Aorta (tissue), 5 donors: Measurements from ENCODE around the gene PRICKLE4. TPM values are rescaled to one million over a fixed set of nuclear protein-coding genes. Genes with fewer than 3 reads are reported as not detected.

Experiments used
- ATAC-seq: fragments of 200-7000 bp; cut with Tn5 transposase; one replicate; pipeline ENCODE4 v1.9.1; 2022; ENCODE audit warnings: moderate library complexity; ENCODE audit not compliant: low FRiP score
- DNase-seq, 2 donors: peaks; one replicate each; pipeline ENCODE4 v3.0.0-alpha.2; 2020
- H3K27ac ChIP-seq, 2 donors: one replicate each; pipeline ENCODE4 v1.5.1; 2013; ENCODE audit warnings: low read length in 2 of 2, mild to moderate bottlenecking in 2 of 2, moderate library complexity in 2 of 2, control low read depth in 1 of 2, inconsistent platforms in 1 of 2, low read depth in 1 of 2
- H3K27me3 ChIP-seq, 2 donors: one replicate each; pipeline ENCODE4 v1.6.1; 2013; ENCODE audit warnings: control low read depth in 1 of 2, low read length in 1 of 2, mild to moderate bottlenecking in 1 of 2, moderate library complexity in 1 of 2; ENCODE audit not compliant: insufficient read depth in 2 of 2, control insufficient read depth in 1 of 2
- H3K36me3 ChIP-seq, 2 donors: one replicate each; pipeline ENCODE4 v1.6.1; 2013; ENCODE audit warnings: control low read depth in 1 of 2, low read length in 1 of 2, mild to moderate bottlenecking in 1 of 2; ENCODE audit not compliant: insufficient read depth in 2 of 2, control insufficient read depth in 1 of 2
- H3K4me1 ChIP-seq, 2 donors: one replicate each; pipeline ENCODE4 v1.6.1; 2013; ENCODE audit warnings: low read length in 2 of 2, control low read depth in 1 of 2, mild to moderate bottlenecking in 1 of 2, moderate library complexity in 1 of 2; ENCODE audit not compliant: insufficient read depth in 2 of 2, control insufficient read depth in 1 of 2
- H3K4me3 ChIP-seq, 2 donors: one replicate each; pipeline ENCODE4 v1.5.1; 2013; ENCODE audit warnings: low read length in 2 of 2, control low read depth in 1 of 2, mild to moderate bottlenecking in 1 of 2
- H3K9me3 ChIP-seq: one replicate; pipeline ENCODE4 v1.6.1; 2013; ENCODE audit warnings: mild to moderate bottlenecking, low read length; ENCODE audit not compliant: control insufficient read depth
- WGBS, 2 donors: extraction: QIAGEN DNeasy Blood & Tissue Kit; methylation state at CpG; one replicate each; pipeline ENCODE4 v1.1.7; 2013; 5-methylcytosine and 5-hydroxymethylcytosine counted together
- intact Hi-C, 2 donors: fragments of 100-400 bp; cut with DNase I; formaldehyde crosslinking; loops; one replicate each; pipeline versions ENCODE4 v1.14.2 to v1.15.0; 2022
- polyA plus RNA-seq, 2 donors: library from polyadenylated mRNA; stranded (reverse); fragments of 200-250 nt; gene quantifications; one replicate each; pipeline ENCODE4 v1.2.3, GENCODE V29; 2013
- total RNA-seq, 2 donors: library from RNA; stranded (reverse); fragmentation: NEBNext Ultra II Directional; extraction: Animal tissue kit (Norgen Biotek cat#: 25700); gene quantifications; one replicate each; pipeline ENCODE4 v1.2.1, GENCODE V29; 2021
- donor health status: healthy with polysubstance abuse.
- donor health status: Bipolar disorder and iron deficiency.
- donor health status: DM: no; HTN: no; CAD: no.
- donor health status: DM: no; HTN: no; CAD: no.
- donor health status: DM: yes; HTN: yes; CAD: no.

Gene PRICKLE4
- total and polyA plus RNA-seq, 4 donors = 0.61 to 8.8 (median 2.5) TPM

DNA sequence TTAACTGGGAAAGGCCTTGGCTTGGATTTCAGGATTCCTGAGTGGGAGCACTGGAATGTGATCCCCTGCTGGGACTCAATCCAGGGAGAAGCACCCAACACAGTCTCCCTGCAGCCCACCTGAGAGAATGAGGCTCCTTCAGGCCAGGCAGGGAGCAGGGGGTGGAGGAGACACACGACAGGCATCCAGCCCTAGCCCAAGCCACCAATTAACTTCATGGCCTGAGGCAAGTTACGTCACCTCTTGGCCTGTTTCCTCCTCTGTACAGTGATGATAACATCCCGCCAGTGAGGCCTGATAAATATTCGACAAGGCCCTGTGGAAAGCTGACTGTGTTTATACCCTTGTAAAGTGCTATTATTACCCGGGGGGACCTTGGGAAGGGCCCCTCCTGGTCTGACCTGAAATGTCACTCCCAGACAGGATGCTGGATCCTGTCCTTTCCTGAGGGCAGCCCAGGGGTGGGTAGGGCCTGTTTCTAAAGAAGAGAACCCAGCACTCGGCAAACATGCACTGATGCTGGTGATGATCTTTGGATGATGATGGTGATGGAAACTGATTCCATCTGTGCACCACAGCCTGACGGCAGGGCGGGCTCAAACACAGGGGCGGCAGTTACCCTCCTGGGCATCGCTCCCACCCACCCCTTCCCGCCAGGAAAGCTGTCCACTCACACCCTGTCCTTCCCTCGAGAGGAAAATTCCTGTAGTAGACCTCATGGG, 13.3 kb upstream of the PRICKLE4 start:
- no peaks in the 10 kb centered on the region for H3K27me3 ChIP-seq
- peak; percentile 69 for ATAC-seq
- DNase-seq = peak; percentile 51 to 69
- no peak overlapping the region for H3K4me3 ChIP-seq
- H3K27ac ChIP-seq = no peak overlapping the region
- H3K36me3 ChIP-seq = no peaks in the 10 kb centered on the region
- no peaks in the 10 kb centered on the region for H3K4me1 ChIP-seq
- 31 to 32% methylated on average over 12 of the region's 12 CpGs for WGBS, 2 donors
- intact Hi-C loops = no loop called here
- no peaks in the 10 kb centered on the region for H3K9me3 ChIP-seq

DNA sequence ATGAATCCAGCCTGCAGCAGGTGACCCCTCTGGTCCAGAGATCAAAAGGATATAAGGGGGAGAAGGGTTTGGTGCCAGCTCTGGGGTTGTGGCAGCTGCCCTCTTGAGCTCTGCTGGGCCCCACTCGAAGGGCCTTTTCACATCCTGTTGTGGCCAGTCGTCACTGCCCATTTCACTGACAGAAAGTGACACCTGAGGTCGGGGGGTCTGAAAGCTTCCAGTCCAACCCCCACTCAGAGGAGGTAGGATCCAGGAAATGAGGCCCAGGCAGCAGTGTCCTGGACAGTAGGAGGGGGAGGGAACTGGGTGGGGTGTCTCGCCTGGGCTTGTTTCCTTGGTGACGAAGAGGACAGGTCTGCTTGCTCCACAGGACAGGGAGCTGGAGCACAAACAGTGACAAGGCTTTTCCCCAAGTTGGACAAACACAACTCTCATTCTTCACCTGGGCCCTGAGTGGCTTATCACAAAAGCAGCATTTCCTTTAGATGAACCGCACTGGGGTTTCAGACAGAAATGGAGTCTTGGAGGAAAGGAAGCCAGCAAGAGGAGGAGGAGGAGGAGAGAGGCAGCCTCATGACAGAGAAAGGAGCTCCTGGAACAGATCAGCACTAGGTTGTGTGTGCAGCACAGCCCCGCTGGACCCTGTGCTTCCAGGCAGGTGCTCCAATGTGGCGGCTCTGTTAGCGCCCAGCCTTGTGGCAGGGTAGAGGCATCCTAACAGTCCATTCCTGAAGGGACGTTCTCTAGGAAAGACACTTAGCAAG, 11.9 kb upstream of the PRICKLE4 start:
- H3K4me3 ChIP-seq = no peak overlapping the region
- H3K27ac ChIP-seq = no peak overlapping the region
- DNase-seq (peak in 1 of 2 donors; percentile 56), ATAC-seq (no peak)
- 80% methylated on average over 10 of the region's 10 CpGs for WGBS, 2 donors
- H3K36me3 ChIP-seq = no peaks in the 10 kb centered on the region
- intact Hi-C loops = no loop called here
- H3K4me1 ChIP-seq = no peaks in the 10 kb centered on the region
- no peaks in the 10 kb centered on the region for H3K9me3 ChIP-seq
- no peaks in the 10 kb centered on the region for H3K27me3 ChIP-seq

DNA sequence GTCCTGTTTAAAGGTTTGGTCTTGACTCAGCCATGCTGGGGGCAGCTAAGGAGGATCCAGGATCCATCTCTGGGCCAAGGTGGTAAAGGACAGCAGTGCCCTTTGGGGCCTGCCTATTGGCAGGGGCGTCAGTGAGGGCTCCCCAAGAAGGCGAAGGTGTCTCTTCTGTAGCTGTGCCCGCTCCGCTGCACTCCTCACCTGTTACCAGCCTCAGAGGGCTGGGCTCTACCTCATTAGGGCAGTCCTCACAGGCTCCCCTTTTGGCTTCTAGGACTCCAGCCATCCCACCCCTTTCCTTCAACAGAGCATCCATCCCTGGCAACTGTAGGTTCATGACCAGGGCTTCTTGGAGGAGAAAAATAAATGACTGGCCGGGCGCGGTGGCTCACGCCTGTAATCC, 11.2 kb upstream of the PRICKLE4 start:
- Histone ChIP-seq H3K27ac (no peak overlapping the region), H3K9me3 (no peaks in the 10 kb centered on the region), H3K4me1 (no peaks in the 10 kb centered on the region), H3K4me3 (no peak overlapping the region), H3K36me3 (peaks cover 0 to 3% of the 10 kb centered on the region in 2 donors), H3K27me3 (no peaks in the 10 kb centered on the region)
- intact Hi-C loops = no loop called here
- 97% methylated on average over 8 of the region's 8 CpGs for WGBS, 2 donors
- ATAC-seq (no peak), DNase-seq (peak in 1 of 2 donors; percentile 45)

DNA sequence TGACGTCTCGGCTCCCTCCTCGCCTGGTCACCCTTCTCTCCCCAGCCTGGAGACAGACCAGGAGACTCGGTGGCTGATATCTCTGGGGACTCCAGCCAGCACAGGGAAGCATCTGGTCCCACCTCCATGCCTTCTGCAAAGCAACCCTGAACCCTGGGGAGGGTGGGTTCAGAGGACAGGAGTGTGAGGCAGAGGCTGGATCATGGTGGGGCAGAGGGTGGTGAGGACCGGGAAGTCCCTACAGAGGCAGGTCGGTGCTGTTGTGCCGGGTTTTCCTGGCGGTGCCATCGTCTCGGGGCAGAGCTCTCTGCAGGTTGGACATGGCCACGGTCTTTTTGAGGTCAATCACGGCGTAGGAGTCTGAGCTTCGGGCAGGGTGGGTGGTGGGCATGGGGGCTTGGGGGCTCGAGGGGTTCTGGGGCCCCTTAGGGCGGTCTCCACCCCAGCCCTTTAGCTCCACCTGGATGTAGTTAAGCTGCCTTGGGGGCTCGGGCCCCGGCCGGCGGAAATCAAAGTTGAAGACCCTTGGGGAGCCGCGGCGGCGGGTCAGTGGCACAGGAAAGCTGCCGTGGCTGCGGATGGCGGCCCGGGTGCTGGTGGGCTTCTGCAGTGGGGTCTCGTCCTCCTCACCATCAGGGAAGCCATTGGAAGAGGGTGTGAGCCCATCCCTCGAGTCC, 10.1 kb upstream of the PRICKLE4 start:
- ATAC-seq (no peak), DNase-seq (peak in 1 of 2 donors; percentile 67)
- Histone ChIP-seq H3K27ac (no peak overlapping the region), H3K4me3 (no peak overlapping the region), H3K36me3 (peaks cover 2 to 3% of the 10 kb centered on the region in 2 donors), H3K4me1 (no peaks in the 10 kb centered on the region), H3K27me3 (no peaks in the 10 kb centered on the region), H3K9me3 (no peaks in the 10 kb centered on the region)
- intact Hi-C loops = loop anchor here in 1 of 2 donors (10.0 kb wide), 1 partner anchor 166 kb away; no protein-coding TSS in a partner anchor
- 91 to 92% methylated on average over 28 to 30 of the region's 30 CpGs for WGBS, 2 donors

GRCh38 chr6:41771058-41771983, 9.3 kb upstream of the PRICKLE4 start:
- H3K4me3 ChIP-seq = no peak overlapping the region
- no peaks in the 10 kb centered on the region for H3K4me1 ChIP-seq
- DNase-seq (peak in 1 of 2 donors; percentile 57), ATAC-seq (no peak)
- H3K9me3 ChIP-seq = no peaks in the 10 kb centered on the region
- H3K27ac ChIP-seq = no peak overlapping the region
- 91 to 93% methylated on average over 29 of the region's 29 CpGs for WGBS, 2 donors
- peaks cover 2 to 3% of the 10 kb centered on the region in 2 donors for H3K36me3 ChIP-seq
- intact Hi-C loops = loop anchor here in 1 of 2 donors (10.0 kb wide), 1 partner anchor 167 kb away; no protein-coding TSS in a partner anchor
- H3K27me3 ChIP-seq = no peaks in the 10 kb centered on the region

GRCh38 chr6:41774841-41775240, 5.7 kb upstream of the PRICKLE4 start:
- WGBS, 2 donors = 67 to 77% methylated on average over 3 of the region's 3 CpGs

GRCh38 chr6:41775293-41775882, 5.2 kb upstream of the PRICKLE4 start:
- DNase-seq (no peak), ATAC-seq (no peak)
- Histone ChIP-seq H3K27me3 (no peaks in the 10 kb centered on the region), H3K9me3 (no peaks in the 10 kb centered on the region), H3K4me3 (no peak overlapping the region), H3K27ac (no peak overlapping the region), H3K36me3 (peaks cover 2 to 3% of the 10 kb centered on the region in 2 donors), H3K4me1 (no peaks in the 10 kb centered on the region)
- intact Hi-C loops = loop anchor here in 1 of 2 donors (10.0 kb wide), 1 partner anchor 171 kb away; no protein-coding TSS in a partner anchor
- WGBS, 2 donors = 89 to 90% methylated on average over 13 of the region's 13 CpGs

More at GRCh38 chr6:41774841-41775240, 5.7 kb upstream of the PRICKLE4 start:
- Histone ChIP-seq H3K4me3 (no peak overlapping the region), H3K27ac (no peak overlapping the region), H3K9me3 (no peaks in the 10 kb centered on the region), H3K27me3 (no peaks in the 10 kb centered on the region), H3K4me1 (no peaks in the 10 kb centered on the region), H3K36me3 (peaks cover 2 to 3% of the 10 kb centered on the region in 2 donors)
- intact Hi-C loops = loop anchor here in 1 of 2 donors (10.0 kb wide), 1 partner anchor 170 kb away; no protein-coding TSS in a partner anchor
- ATAC-seq = no peak
- no peak for DNase-seq
